Uterus (tissue), 2 donors: Measurements from ENCODE around the gene TRMT2A.

Experiments used
- CTCF ChIP-seq, 4 experiments: fragments of 200-600 bp in 2 of 4; fragments of 450-650 bp in 2 of 4; sonication (generic) in 2 of 4; IDR thresholded peaks; one replicate each; pipeline ENCODE4 v1.5.1; 2016 to 2019; ENCODE audit warnings: antibody characterized with exemption in 4 of 4, mild to moderate bottlenecking in 2 of 4, moderate library complexity in 1 of 4
- POLR2A ChIP-seq, 2 donors: fragments of 450-650 bp; IDR thresholded peaks; one replicate each; pipeline ENCODE4 v1.6.1; 2016; ENCODE audit warnings: antibody characterized with exemption in 2 of 2, mild to moderate bottlenecking in 1 of 2, moderate library complexity in 1 of 2

GRCh38 chr22:20087319-20088262, 29.4 kb downstream of the TRMT2A start:
- TF ChIP-seq CTCF (IDR thresholded peaks at IDR 0.05) = no peak
- TF ChIP-seq POLR2A (IDR thresholded peaks at IDR 0.05) = no peak
